ENCODE measurements around the gene TGFBR3. TPM values are rescaled to one million over a fixed set of nuclear protein-coding genes. Genes with fewer than 3 reads are reported as not detected.

TGFBR3 gene
- total RNA-seq, 1 experiment from 2014 or later: 2.4 TPM

DNA sequence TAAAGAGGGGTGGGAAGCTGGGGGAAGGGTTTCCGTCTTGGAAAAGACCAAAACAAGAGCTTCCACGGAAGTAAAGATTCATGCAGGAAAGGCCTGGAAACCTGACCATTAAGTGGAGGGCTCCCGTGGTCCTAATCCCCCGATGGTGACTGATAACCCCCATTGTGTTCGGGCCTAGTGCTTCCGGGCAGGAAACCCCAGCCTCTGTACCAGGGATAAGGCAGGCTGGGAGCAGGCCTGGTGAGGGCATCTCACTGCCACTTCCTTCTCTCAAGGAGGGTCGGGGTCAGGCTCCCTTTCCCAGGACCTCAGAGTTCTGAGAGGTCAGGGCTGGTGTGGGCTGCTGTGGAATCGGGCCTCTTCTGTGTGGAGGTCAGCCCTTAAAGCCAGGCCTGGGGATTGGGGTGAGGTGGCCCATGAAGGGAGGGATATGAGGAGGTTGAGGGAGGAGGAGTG, 248.4 kb downstream of the TGFBR3 start:
- Histone ChIP-seq H2BK12ac (ENCODE audit: insufficient read length, low read depth, low read length) (no peak overlapping the region), H2AFZ (ENCODE audit: low read length) (no peak overlapping the region), H3K27ac (ENCODE audit: insufficient read length, low read depth, low read length) (no peak overlapping the region), H3K79me1 (ENCODE audit: insufficient read depth, low read depth, low read length, poor library complexity, severe bottlenecking) (no peaks in the 10 kb centered on the region), H3K9me3 (ENCODE audit: control insufficient read depth, low read depth, low read length) (no peaks in the 10 kb centered on the region), H3K79me2 (ENCODE audit: insufficient read depth, low read length) (no peaks in the 10 kb centered on the region), H3K18ac (ENCODE audit: insufficient read length, low read depth, low read length) (no peak overlapping the region), H3K27me3 (ENCODE audit: insufficient read depth, low read length) (no peaks in the 10 kb centered on the region), H3K4ac (ENCODE audit: low read depth, low read length) (no peak overlapping the region), H2BK120ac (ENCODE audit: low read depth, low read length, poor library complexity, severe bottlenecking) (no peak overlapping the region), H3K23ac (ENCODE audit: insufficient read length, low read depth, low read length) (no peak overlapping the region), H3K9ac (ENCODE audit: extremely low read depth, insufficient read length, low read length) (no peak overlapping the region), H2AK5ac (ENCODE audit: insufficient read length, low read length) (no peak overlapping the region), H3K4me2 (ENCODE audit: insufficient read depth, insufficient read length, low read length) (no peak overlapping the region), H4K5ac (ENCODE audit: insufficient read length, low read depth, low read length) (no peak overlapping the region), H3T11ph (ENCODE audit: low read length) (no peak overlapping the region), H3K4me1 (ENCODE audit: insufficient read depth, low read length) (peaks cover 2% of the 10 kb centered on the region; the same call in 1 of the 2 replicates), H3K14ac (ENCODE audit: insufficient read depth, low read length) (no peak overlapping the region), H2BK5ac (ENCODE audit: insufficient read length, low read length) (no peak overlapping the region), H4K91ac (ENCODE audit: insufficient read length, low read depth, low read length) (no peak overlapping the region), H4K20me1 (ENCODE audit: control insufficient read depth, insufficient read depth, insufficient read length) (no peaks in the 10 kb centered on the region), H2BK20ac (ENCODE audit: low read depth, low read length, poor library complexity, severe bottlenecking) (no peak overlapping the region), H2BK15ac (ENCODE audit: low read depth, low read length) (no peak overlapping the region), H3K56ac (ENCODE audit: insufficient read length, low read depth, low read length) (no peak overlapping the region), H4K8ac (replicated peaks; ENCODE audit: insufficient read length, low read depth, low read length) (no peak overlapping the region), H3K23me2 (ENCODE audit: insufficient read length, low read depth, low read length, poor library complexity, severe bottlenecking) (no peaks in the 10 kb centered on the region)
- Mint-ChIP-seq H3K36me3 (ENCODE audit: insufficient read depth in 1 of 3, low read depth in 3 of 3) (peaks cover 13 to 28% (median 26%) of the 10 kb centered on the region in 3 experiments), H3K4me3 (no peak overlapping the region), H3K27ac (peak overlapping the region; percentile 11 to 73 (median 55); a peak in 4 of 7 replicates), H3K9me3 (peaks cover 23 to 26% of the 10 kb centered on the region in 2 experiments), H3K4me1 (peaks cover 18 to 27% of the 10 kb centered on the region in 2 experiments), H3K27me3 (ENCODE audit: low read depth) (peaks cover 4% of the 10 kb centered on the region)
- no peak for DNase-seq
- WGBS (ENCODE audit: extremely low coverage, insufficient read length, low lambda C conversion rate): no CpG with 5 or more reads among the region's 8 CpGs
- TF ChIP-seq, protein P1, sequence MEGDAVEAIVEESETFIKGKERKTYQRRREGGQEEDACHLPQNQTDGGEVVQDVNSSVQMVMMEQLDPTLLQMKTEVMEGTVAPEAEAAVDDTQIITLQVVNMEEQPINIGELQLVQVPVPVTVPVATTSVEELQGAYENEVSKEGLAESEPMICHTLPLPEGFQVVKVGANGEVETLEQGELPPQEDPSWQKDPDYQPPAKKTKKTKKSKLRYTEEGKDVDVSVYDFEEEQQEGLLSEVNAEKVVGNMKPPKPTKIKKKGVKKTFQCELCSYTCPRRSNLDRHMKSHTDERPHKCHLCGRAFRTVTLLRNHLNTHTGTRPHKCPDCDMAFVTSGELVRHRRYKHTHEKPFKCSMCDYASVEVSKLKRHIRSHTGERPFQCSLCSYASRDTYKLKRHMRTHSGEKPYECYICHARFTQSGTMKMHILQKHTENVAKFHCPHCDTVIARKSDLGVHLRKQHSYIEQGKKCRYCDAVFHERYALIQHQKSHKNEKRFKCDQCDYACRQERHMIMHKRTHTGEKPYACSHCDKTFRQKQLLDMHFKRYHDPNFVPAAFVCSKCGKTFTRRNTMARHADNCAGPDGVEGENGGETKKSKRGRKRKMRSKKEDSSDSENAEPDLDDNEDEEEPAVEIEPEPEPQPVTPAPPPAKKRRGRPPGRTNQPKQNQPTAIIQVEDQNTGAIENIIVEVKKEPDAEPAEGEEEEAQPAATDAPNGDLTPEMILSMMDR (conservative IDR thresholded peaks at IDR 0.05): no peak
